Measurements from ENCODE around the gene SIX2. TPM values are rescaled to one million over a fixed set of nuclear protein-coding genes. Genes with fewer than 3 reads are reported as not detected.

SIX2 gene
- polyA plus RNA-seq, 1 donor (not counting 4 experiments of a cell fraction or from before 2014, with no cell fraction given), result not detected

GRCh38 chr2:44956843-44957242, 52.4 kb downstream of the SIX2 start:
- H3K27ac ChIP-seq (ENCODE audit: control insufficient read depth, insufficient read depth, low read length), result no peak overlapping the region
- H3K36me3 ChIP-seq (ENCODE audit: control insufficient read depth in 2 of 2, extremely low read depth in 1 of 2, insufficient read depth in 2 of 2, low read length in 2 of 2), result no peaks in the 10 kb centered on the region
- no peak overlapping the region for H3K4me2 ChIP-seq (ENCODE audit: control insufficient read depth, extremely low read depth, insufficient read depth, low read depth, low read length)
- no peaks in the 10 kb centered on the region for H3K9me1 ChIP-seq (ENCODE audit: control insufficient read depth, extremely low read depth, insufficient read depth, low read length)
- no peaks in the 10 kb centered on the region for H4K20me1 ChIP-seq (ENCODE audit: control insufficient read depth, extremely low read depth, insufficient read depth, low read length)
- dilution Hi-C loops (cut with MboI; ENCODE audit: extremely low pct_ligation_motif_present, low sequenced_read_pairs), result loop anchor here (25.0 kb wide), 1 partner anchor 470 kb away; no protein-coding TSS in a partner anchor
- no peak for FAIRE-seq
- no peak for DNase-seq (ENCODE audit: low read depth, low spot score)
- H3K9me3 ChIP-seq (ENCODE audit: control insufficient read depth, low read depth, low read length), result no peaks in the 10 kb centered on the region
- no peak overlapping the region for H2AFZ ChIP-seq (ENCODE audit: control insufficient read depth, low read length)
- H3K79me2 ChIP-seq (ENCODE audit: control insufficient read depth, insufficient read depth, low read length), result no peaks in the 10 kb centered on the region
- H3K4me3 ChIP-seq (ENCODE audit: control insufficient read depth in 2 of 3, extremely low read depth in 1 of 3, insufficient read depth in 2 of 3, low read depth in 1 of 3, low read length in 3 of 3), result no peak overlapping the region
- peaks cover 31% of the 10 kb centered on the region for H3K4me1 ChIP-seq (ENCODE audit: control insufficient read depth, extremely low read depth, insufficient read depth, low read length)
- no peak for TF ChIP-seq CTCF (optimal IDR thresholded peaks at IDR 0.05 in 1 of 3, IDR thresholded peaks at IDR 0.05 in 1 of 3, conservative IDR thresholded peaks at IDR 0.05 in 1 of 3; ENCODE audit: extremely low read depth in 1 of 3, insufficient read depth in 2 of 3, low read length in 3 of 3)
- no peak for TF ChIP-seq EZH2 (IDR thresholded peaks at IDR 0.05; ENCODE audit: low read length)
- no peak overlapping the region for H3K9ac ChIP-seq (ENCODE audit: control insufficient read depth, extremely low read depth, insufficient read depth, low read length)
- peaks cover 37% of the 10 kb centered on the region for H3K27me3 ChIP-seq (ENCODE audit: control insufficient read depth, extremely low read depth, insufficient read depth, low read length)

- H3K27ac ChIP-seq (ENCODE audit: control insufficient read depth, insufficient read depth, low read length), result no peak overlapping the region
- peak overlapping the region in 2 of 3 experiments; percentile 43 to 49 for H3K4me3 ChIP-seq (ENCODE audit: control insufficient read depth in 2 of 3, extremely low read depth in 1 of 3, insufficient read depth in 2 of 3, low read depth in 1 of 3, low read length in 3 of 3)
- no peak overlapping the region for H2AFZ ChIP-seq (ENCODE audit: control insufficient read depth, low read length)
Measured at GRCh38 chr2:44955593-44956392, 53.5 kb downstream of the SIX2 start.

More at GRCh38 chr2:44955593-44956392, 53.5 kb downstream of the SIX2 start:
- peaks cover 31% of the 10 kb centered on the region for H3K4me1 ChIP-seq (ENCODE audit: control insufficient read depth, extremely low read depth, insufficient read depth, low read length)
- no peak for DNase-seq (ENCODE audit: low read depth, low spot score)
- H3K4me2 ChIP-seq (ENCODE audit: control insufficient read depth, extremely low read depth, insufficient read depth, low read depth, low read length), result peak overlapping the region; percentile 72
- H3K27me3 ChIP-seq (ENCODE audit: control insufficient read depth, extremely low read depth, insufficient read depth, low read length), result peaks cover 43% of the 10 kb centered on the region
- H3K9me3 ChIP-seq (ENCODE audit: control insufficient read depth, low read depth, low read length), result no peaks in the 10 kb centered on the region
- H4K20me1 ChIP-seq (ENCODE audit: control insufficient read depth, extremely low read depth, insufficient read depth, low read length), result no peaks in the 10 kb centered on the region
- no peaks in the 10 kb centered on the region for H3K79me2 ChIP-seq (ENCODE audit: control insufficient read depth, insufficient read depth, low read length)
- dilution Hi-C loops (cut with MboI; ENCODE audit: extremely low pct_ligation_motif_present, low sequenced_read_pairs), result loop anchor here (25.0 kb wide), 1 partner anchor 468 kb away; no protein-coding TSS in a partner anchor
- TF ChIP-seq CTCF (optimal IDR thresholded peaks at IDR 0.05 in 1 of 3, IDR thresholded peaks at IDR 0.05 in 1 of 3, conservative IDR thresholded peaks at IDR 0.05 in 1 of 3; ENCODE audit: extremely low read depth in 1 of 3, insufficient read depth in 2 of 3, low read length in 3 of 3) (peak; percentile 71 to 98 (median 96)), EZH2 (IDR thresholded peaks at IDR 0.05; ENCODE audit: low read length) (no peak)
- no peaks in the 10 kb centered on the region for H3K9me1 ChIP-seq (ENCODE audit: control insufficient read depth, extremely low read depth, insufficient read depth, low read length)
- no peaks in the 10 kb centered on the region for H3K36me3 ChIP-seq (ENCODE audit: control insufficient read depth in 2 of 2, extremely low read depth in 1 of 2, insufficient read depth in 2 of 2, low read length in 2 of 2)
- H3K9ac ChIP-seq (ENCODE audit: control insufficient read depth, extremely low read depth, insufficient read depth, low read length), result no peak overlapping the region
- no peak for FAIRE-seq

Other genes with a start within 250 kb of the SIX2 start
- gene SIX3, start 67.8 kb downstream of the SIX2 start, polyA plus RNA-seq, result not detected in 3 replicates

All from keratinocyte (primary cell).